ENCODE results near the gene CREBZF. TPM values are rescaled to one million over a fixed set of nuclear protein-coding genes. Genes with fewer than 3 reads are reported as not detected.

CREBZF gene
- 10 to 100 TPM; 37.6 to 45.6 (median 40.7) TPM for total RNA-seq
- long read RNA-seq, donor 1, full-length matches to known transcripts = 62 of 101 reads
- long read RNA-seq, donor 1, partial matches to known transcripts = 35 of 101 reads
- long read RNA-seq, donor 1, other reads (novel, unspliced or antisense) = 4 of 101 reads
- long read RNA-seq, donor 2, full-length matches to known transcripts = 5 of 10 reads
- long read RNA-seq, donor 2, partial matches to known transcripts = 4 of 10 reads
- long read RNA-seq, donor 2, other reads (novel, unspliced or antisense) = 1 of 10 reads

GRCh38 chr11:85664615-85665481, at the start of gene CREBZF:
Gene CREBZF (minus strand): TSS chr11:85665129. CDS start chr11:85664875, 254 bp downstream.
- DNase-seq (peak; percentile 95 to 96 (median 96)), ATAC-seq (peak; percentile 94)
- no peak for TF ChIP-seq CTCF (IDR thresholded peaks at IDR 0.05)
- Histone ChIP-seq H3K4me3 (peak within 1 kb of the TSS; percentile 56), H3K4me1 (ENCODE audit: low read depth) (peaks cover 32% of the 10 kb centered on the region), H3K36me3 (ENCODE audit: low read depth) (no peaks in the 10 kb centered on the region), H3K9me3 (no peaks in the 10 kb centered on the region)
- intact Hi-C loops (cut with DNase I, micrococcal nuclease) = no loop called here

GRCh38 chr11:85712953-85713352, 48.0 kb upstream of the CREBZF start:
- Histone ChIP-seq H3K36me3 (ENCODE audit: low read depth) (no peaks in the 10 kb centered on the region), H3K4me3 (no peak overlapping the region), H3K9me3 (no peaks in the 10 kb centered on the region), H3K4me1 (ENCODE audit: low read depth) (no peaks in the 10 kb centered on the region)
- ATAC-seq = no peak
- no peak for TF ChIP-seq CTCF (IDR thresholded peaks at IDR 0.05)
- DNase-seq = no peak
- intact Hi-C loops (cut with DNase I, micrococcal nuclease) = no loop called here

DNA sequence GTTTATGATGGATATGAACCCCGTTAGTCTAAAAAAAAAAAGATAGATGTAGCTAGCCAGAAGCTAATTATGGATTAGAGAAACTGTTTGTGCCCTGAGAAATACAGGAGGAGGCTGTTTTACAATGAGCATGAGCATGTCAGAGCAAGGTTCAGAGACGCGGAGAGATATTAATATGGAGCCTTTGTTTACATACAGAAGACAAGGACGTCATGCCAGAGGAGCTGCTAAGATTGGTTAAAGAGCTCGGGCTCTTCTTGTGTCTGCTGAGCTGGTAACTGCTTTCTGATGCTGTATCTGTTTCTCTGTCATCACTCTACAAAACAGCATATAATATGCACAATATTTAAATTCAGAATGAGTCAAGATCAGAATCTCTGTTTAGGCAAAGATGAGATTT, 46.0 kb upstream of the CREBZF start:
- intact Hi-C loops (cut with DNase I, micrococcal nuclease) = no loop called here
- DNase-seq = no peak
- H3K4me3 ChIP-seq = no peak overlapping the region
- peak; percentile 32 for ATAC-seq
- H3K4me1 ChIP-seq (ENCODE audit: low read depth) = no peaks in the 10 kb centered on the region
- H3K36me3 ChIP-seq (ENCODE audit: low read depth) = no peaks in the 10 kb centered on the region
- TF ChIP-seq CTCF (IDR thresholded peaks at IDR 0.05) = no peak
- H3K9me3 ChIP-seq = no peaks in the 10 kb centered on the region

DNA sequence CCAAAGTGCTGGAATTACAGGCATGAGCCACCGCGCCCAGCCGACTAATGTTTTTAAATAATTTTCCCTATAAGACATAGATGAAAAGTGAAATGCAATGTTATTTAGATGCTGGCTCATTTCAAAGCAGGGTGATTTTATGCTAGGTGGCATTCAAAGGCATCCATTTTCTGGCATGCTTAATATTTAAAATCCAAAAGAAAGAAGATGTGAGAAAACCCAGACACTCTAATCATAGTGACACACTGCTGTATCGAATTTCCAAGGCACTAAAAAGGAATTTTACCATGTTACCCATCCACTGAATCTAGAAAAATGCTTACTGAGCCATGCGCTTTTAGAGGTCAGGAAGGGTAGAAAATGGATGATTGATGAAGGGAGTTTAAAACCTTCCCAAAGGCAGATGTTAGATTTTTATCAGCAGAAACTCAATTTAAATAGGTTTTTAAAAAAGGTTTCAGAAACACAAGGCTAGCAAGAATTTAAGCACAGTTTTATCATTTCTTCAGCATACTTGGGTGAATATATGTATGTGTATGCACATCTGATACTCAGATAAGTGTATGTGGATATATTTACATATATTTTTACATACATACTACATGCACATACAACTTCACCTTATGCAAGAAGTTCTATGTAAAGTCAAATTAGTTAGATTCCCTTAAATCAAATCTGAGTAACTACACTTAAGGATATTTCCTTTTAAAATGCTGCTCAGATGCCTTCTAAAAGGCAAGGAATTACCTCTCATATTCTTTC, 45.2 kb upstream of the CREBZF start:
- H3K4me3 ChIP-seq = no peak overlapping the region
- no peak for TF ChIP-seq CTCF (IDR thresholded peaks at IDR 0.05)
- no peak for ATAC-seq
- intact Hi-C loops (cut with DNase I, micrococcal nuclease) = no loop called here
- no peak for DNase-seq
- H3K9me3 ChIP-seq = no peaks in the 10 kb centered on the region
- H3K4me1 ChIP-seq (ENCODE audit: low read depth) = no peaks in the 10 kb centered on the region
- H3K36me3 ChIP-seq (ENCODE audit: low read depth) = no peaks in the 10 kb centered on the region

DNA sequence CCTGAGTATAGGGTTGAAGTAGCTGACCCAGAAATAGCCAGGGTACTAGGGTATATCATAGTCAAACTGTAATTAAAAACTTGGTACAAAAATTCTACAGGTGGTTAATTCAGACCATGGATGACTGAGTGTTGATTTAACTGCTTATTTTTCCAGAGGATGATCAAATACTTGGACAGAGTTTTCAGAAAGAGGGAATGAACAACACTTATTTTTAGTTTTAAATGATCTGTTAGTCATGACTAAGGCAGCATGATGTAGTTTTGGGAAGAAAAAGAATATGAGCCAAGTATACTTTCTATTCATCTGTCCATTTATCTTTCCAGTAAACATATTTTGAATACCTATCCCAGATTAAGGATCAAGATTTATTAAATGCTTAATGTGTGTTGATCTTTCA, 40.9 kb upstream of the CREBZF start:
- no peaks in the 10 kb centered on the region for H3K36me3 ChIP-seq (ENCODE audit: low read depth)
- no peaks in the 10 kb centered on the region for H3K9me3 ChIP-seq
- intact Hi-C loops (cut with DNase I, micrococcal nuclease) = no loop called here
- DNase-seq (no peak), ATAC-seq (no peak)
- H3K4me1 ChIP-seq (ENCODE audit: low read depth) = no peaks in the 10 kb centered on the region
- H3K4me3 ChIP-seq = no peak overlapping the region
- TF ChIP-seq CTCF (IDR thresholded peaks at IDR 0.05) = no peak
